ENCODE data around the gene FAM107B. TPM values are rescaled to one million over a fixed set of nuclear protein-coding genes. Genes with fewer than 3 reads are reported as not detected.

Gene FAM107B
- total and polyA plus RNA-seq, 2 of the 13 experiments (the other 11 are each of a cell fraction or from before 2014, with no cell fraction given) = 15.7 to 24.8 TPM

GRCh38 chr10:14781763-14782162 is 7.1 kb upstream of the FAM107B start:
- H3K4me3 ChIP-seq (replicated peaks in 1 of 3; ENCODE audit: insufficient read depth in 1 of 3, low read depth in 2 of 3, low read length in 3 of 3) = no peak overlapping the region
- no peak overlapping the region for H3K27ac ChIP-seq (ENCODE audit: extremely low read length, insufficient read depth, low read length)
- no peak overlapping the region for H2AFZ ChIP-seq (ENCODE audit: low read length)
- H4K20me1 ChIP-seq (ENCODE audit: insufficient read depth, low read length) = no peaks in the 10 kb centered on the region
- ChIA-PET CTCF (ENCODE audit: low intra/inter-chr PET ratio, low total read pairs) (no interaction called here), POLR2A (no interaction called here)
- TF ChIP-seq ARID3A (IDR thresholded peaks at IDR 0.05; ENCODE audit: low read depth, low read length) (no peak), SAFB2 (CRISPR knock-in tag; IDR thresholded peaks at IDR 0.05; ENCODE audit: borderline replicate concordance, low read depth) (no peak), ZNF883 (CRISPR knock-in tag; IDR thresholded peaks at IDR 0.05; ENCODE audit: not compliant biosample characterization) (no peak)
- TF ChIP-seq, protein P1, sequence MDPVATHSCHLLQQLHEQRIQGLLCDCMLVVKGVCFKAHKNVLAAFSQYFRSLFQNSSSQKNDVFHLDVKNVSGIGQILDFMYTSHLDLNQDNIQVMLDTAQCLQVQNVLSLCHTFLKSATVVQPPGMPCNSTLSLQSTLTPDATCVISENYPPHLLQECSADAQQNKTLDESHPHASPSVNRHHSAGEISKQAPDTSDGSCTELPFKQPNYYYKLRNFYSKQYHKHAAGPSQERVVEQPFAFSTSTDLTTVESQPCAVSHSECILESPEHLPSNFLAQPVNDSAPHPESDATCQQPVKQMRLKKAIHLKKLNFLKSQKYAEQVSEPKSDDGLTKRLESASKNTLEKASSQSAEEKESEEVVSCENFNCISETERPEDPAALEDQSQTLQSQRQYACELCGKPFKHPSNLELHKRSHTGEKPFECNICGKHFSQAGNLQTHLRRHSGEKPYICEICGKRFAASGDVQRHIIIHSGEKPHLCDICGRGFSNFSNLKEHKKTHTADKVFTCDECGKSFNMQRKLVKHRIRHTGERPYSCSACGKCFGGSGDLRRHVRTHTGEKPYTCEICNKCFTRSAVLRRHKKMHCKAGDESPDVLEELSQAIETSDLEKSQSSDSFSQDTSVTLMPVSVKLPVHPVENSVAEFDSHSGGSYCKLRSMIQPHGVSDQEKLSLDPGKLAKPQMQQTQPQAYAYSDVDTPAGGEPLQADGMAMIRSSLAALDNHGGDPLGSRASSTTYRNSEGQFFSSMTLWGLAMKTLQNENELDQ (CRISPR knock-in tag; IDR thresholded peaks at IDR 0.05; ENCODE audit: borderline replicate concordance) = no peak
- FAIRE-seq (no peak), DNase-seq (ENCODE audit: low spot score) (no peak), ATAC-seq (no peak)
- H3K9ac ChIP-seq (ENCODE audit: insufficient read depth, low read depth, low read length) = no peak overlapping the region
- in situ Hi-C loops (cut with HindIII; ENCODE audit: extremely low pct_ligation_motif_present, low pct_unique_long_range_greater_than_20kb) (no loop called here), intact Hi-C loops (cut with micrococcal nuclease; ENCODE audit: unreplicated experiment) (no loop called here)
- no peak overlapping the region for H3K4me2 ChIP-seq (ENCODE audit: low read depth, low read length)
- no peaks in the 10 kb centered on the region for H3K79me2 ChIP-seq (ENCODE audit: insufficient read depth, low read length)
- H3K36me3 ChIP-seq (replicated peaks in 1 of 2; ENCODE audit: control insufficient read depth in 1 of 2, insufficient read depth in 2 of 2, low read length in 2 of 2) = no peaks in the 10 kb centered on the region
- no peaks in the 10 kb centered on the region; a peak in 1 of 5 replicates for H3K27me3 ChIP-seq (ENCODE audit: control insufficient read depth in 1 of 2, insufficient read depth in 2 of 2, low read length in 2 of 2)
- BruUV-seq (replicated peaks) = no TSS peak
- WGBS (ENCODE audit: low lambda C conversion rate) = 79% methylated on average over 3 of the region's 7 CpGs
- H3K4me1 ChIP-seq (ENCODE audit: insufficient read depth, low read length) = peaks cover 9% of the 10 kb centered on the region
- no peaks in the 10 kb centered on the region for H3K9me3 ChIP-seq (ENCODE audit: low read length)
